Measurements from ENCODE around the gene DOCK6.
A peak's percentile ranks its signal among the peaks of the same experiment; 100 is the strongest.

DOCK6 gene

GRCh38 chr19:11274533-11275086, 12.3 kb upstream of the DOCK6 start:
- no peak for DNase-seq

DNA sequence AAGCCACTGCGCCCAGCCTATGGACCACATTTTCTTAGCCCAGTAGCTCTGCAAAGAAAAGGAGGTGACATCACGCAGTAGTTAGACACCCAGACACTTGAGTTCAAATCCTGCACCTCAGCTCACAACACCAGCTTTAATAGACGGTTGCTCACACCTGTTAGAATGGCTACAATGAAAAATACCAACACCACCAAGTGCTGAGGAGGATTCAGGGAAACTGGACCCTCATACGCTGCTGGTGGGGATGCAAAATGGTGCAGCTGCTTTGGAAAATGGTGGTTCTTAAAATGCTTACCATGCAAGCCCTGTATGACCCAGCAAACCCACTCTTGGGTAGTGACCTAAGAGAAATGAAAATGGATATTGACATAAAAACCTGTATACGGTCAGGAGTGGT, 11.7 kb upstream of the DOCK6 start:
- no peak for DNase-seq

DNA sequence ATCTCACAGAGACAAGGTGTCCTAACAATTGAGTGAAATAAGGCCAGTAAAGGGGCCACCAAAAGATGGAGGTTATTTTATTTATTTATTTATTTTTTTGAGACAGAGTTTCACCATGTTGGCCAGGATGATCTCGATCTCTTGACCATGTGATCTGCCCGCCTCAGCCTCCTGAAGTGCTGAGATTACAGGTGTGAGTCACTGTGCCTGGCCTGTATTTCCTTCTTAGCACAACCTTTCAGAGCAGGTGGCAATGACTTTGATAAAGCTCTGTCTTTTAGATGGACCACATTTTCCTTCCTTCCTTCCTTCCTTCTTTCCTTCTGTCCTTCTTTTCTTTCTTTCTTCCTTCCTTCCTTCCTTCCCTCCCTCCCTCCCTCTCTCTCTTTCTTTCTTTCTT, 11.0 kb upstream of the DOCK6 start:
- no peak for DNase-seq

- peak; percentile 28 for DNase-seq
Observed at GRCh38 chr19:11269408-11269807, 7.1 kb upstream of the DOCK6 start.

GRCh38 chr19:11268783-11269267, 6.5 kb upstream of the DOCK6 start:
- DNase-seq: peak; percentile 43

GRCh38 chr19:11267316-11268085, 5.2 kb upstream of the DOCK6 start:
- DNase-seq: no peak

- no peak for DNase-seq
Observed at GRCh38 chr19:11265785-11266236, 3.5 kb upstream of the DOCK6 start.

- no peak for DNase-seq
Observed at GRCh38 chr19:11265177-11265784, 3.0 kb upstream of the DOCK6 start.

- DNase-seq: no peak
Observed at GRCh38 chr19:11264452-11265176, 2.3 kb upstream of the DOCK6 start.

DNA sequence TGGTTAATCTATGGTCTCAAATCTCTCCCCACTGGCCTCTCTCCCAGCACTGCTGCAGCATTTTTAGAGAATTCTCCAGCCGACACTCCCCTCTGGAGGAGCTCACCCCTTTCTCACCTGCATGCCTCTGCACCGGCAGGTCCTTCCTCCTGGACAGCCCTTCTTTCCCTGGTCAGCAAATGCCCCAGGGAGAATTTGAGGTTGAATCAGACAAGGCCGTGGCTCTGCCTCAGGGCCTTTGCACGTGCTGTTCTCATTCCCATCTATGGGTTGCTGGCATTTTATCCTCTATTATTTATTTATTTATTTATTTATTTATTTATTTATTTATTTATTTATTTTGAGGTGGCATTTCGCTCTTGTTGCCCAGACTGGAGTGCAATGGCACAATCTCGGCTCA, 1.4 kb upstream of the DOCK6 start:
- DNase-seq: no peak

DNA sequence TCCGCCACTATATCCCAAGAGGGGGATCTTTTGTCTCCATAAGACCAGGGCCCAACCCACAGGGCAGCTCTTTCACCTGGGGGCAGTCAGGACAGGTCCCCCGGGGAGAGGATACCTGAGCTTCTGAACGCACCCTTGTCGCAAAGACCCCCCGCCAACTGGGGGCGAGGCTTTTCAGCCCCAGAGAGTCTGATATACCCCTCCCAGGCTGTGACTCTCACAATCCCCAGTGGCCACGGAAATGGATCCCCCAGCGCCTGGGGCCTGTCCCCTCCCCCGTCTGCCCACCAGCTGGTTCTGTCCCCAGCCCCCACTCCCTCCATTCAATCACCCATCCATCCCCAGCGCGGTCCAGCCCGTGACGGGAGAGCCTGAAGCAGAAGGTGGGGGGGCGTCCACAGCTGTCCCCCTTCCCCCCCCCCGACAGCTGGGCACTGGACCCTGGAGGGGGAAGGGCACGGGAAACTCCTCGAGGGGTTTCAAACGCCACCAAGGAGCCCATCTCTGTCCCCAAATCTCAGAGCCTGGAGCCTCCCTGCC, 823 bp downstream of the DOCK6 start:
- DNase-seq: no peak

- DNase-seq: no peak
Observed at GRCh38 chr19:11260996-11261395, 1.3 kb downstream of the DOCK6 start.

DNA sequence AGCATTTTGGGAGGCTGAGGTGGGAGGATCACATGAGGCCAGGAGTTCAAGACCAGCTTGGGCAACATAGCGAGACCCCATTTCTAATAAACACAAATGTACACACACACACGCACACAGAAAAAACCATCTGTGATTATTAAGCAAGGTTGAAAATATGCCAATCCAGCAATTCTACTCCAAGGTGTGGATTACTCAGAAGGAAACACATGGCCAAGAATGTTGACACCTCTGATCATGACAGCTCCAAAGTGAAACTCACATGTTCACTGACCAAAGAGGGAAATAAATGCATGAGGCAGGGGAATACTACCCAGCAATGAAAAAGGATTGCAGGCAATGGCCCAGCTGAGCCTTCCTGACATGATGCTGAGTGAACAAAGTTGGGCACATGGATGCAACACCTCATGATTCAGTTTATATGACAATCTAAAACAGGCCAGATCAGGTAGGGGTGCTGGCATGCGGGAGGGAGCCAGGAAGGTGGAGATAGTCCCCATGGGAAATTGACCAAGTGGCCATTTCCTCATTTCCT, 4.4 kb downstream of the DOCK6 start:
- no peak for DNase-seq

DNA sequence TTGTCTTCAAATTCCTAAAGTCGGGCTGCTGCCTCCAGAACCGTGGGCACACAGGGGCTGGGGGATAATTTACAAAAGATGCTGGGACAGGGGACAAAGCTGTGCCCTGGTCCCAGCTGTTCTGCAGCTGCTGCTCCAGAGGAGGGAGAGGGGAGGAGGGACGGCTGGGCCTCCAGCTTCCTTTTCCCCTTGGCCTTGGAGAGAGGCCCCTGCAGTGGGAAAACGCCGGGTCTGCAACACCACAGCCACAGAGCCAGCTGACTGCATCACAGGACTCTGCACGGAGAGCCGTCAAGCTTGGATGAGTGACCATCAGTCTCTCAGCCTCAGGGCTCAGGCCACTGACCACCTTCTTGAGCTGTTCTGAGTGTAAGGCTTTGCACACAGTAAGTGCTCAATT, 6.1 kb downstream of the DOCK6 start:
- DNase-seq: no peak

- DNase-seq: no peak
Observed at GRCh38 chr19:11254666-11255065, 7.7 kb downstream of the DOCK6 start.

DNA sequence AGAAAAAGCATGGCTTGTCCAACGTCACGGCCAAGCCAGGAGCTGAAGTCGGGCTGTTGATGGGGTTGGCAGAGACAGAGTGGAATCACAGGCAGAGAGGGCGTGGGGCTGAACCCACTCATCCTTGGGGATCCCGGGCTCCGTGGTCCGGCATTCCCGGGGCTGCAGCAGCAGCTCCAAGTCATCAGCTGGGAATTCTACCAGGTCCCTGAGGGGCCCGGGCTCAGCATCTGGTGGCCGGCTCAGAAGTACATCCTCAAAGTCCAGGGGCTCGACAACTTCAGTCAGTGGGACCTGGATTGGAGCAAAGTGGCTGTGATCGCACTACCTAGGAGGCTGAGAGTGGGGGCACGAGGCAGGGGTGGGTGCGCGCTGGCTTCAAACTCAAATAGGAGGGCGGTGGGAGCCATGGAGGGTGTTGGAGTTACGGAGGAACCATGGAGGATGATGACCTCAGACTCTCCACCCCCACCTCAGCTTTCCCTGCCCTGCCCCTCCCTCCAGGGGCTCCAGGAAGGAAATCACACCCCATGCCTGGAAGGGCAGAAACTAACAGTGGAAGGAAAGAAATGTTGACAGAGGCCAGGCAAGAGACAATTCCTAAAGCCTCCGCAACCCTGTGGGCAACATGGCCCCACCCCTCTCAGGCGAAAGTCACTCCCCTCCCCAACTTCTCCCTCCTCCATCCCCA, 9.5 kb downstream of the DOCK6 start:
- no peak for DNase-seq

DNA sequence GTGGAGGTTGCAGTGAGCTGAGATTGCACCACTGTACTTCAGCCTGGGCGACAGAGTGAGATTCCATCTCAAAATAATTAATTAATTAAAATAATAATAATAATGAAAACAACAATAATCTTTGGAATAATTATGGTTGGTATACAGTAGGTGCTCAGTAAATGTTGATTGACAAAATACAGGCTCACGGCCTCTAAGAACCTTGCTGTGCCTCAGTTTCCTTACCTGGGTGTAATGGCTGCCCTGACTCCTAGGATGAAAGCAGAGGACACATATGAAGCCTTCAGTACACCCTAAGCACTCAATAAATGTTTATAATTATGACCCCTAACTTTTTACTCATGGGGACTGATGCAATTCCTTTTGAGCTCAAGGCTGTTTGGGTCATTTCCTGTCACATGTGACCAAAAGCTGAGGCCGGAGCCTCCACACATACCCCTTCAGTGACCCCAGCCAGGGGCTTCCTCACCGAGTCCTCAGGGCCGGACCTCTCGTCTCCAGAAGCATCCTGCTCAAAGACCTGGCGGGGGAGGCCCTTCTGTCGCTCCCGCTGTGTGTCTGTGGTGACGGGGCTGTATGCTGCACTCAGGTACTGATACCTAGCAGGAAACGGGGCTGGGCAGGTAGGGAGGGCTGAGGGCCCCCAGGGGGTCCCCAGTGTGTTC, 10.5 kb downstream of the DOCK6 start:
- no peak for DNase-seq

DNA sequence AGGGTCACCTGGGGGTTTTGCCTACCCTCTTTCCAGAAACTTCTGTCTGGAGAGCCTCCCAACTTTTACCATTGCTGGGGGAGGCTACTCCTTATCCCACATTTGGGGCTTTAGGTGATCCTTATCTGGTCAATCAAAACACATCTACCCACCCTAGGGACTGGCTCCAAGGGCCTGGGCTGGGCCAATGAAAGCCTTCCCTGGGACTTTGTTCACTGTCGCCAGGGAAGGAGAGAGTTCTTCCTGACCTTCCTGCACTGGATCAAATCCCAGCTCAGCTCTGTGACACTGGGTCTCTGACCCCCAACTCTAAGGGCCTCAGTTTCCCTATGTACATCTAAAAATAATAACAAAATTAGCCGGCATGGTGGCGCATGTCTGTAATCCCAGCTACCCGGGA, 11.1 kb downstream of the DOCK6 start:
- no peak for DNase-seq

DNA sequence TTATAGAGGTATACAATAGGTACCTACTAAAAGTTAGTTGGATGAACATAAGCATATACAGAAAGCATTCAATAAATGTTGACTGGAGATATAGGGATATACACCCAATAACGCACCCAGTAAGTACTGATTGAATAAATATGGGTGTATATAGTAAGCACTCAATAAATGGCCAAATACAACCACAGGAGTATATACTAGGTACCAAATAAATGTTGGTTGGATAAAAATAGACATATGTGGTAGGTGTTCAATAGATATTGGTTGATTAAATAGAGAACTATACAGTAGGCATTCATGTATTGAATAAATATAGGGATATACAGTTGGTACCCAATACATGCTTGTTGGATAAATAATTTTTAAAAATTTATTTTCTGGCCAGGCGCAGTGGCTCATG, 13.5 kb downstream of the DOCK6 start:
- no peak for DNase-seq

DNA sequence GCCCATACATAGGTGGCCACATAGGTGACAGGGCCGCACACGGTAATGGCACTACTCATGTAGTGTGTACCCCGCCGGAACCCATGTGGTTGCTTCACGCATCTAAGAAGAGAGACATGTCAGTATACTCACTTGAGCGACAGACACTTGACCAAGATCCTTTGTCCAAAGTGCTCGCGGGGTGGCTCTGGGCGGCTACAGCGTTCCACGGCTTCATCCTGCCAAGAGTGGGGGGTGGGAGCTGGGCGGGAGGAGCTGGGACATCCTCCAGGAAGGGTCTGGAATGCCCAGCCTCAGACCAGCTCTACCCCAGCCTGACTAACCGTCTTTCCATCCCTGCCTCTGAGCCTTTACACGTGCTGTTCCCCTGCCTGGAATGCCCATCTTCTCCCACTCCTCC, 14.4 kb downstream of the DOCK6 start:
- no peak for DNase-seq

- no peak for DNase-seq
Observed at GRCh38 chr19:11247391-11247790, 14.9 kb downstream of the DOCK6 start.

DNA sequence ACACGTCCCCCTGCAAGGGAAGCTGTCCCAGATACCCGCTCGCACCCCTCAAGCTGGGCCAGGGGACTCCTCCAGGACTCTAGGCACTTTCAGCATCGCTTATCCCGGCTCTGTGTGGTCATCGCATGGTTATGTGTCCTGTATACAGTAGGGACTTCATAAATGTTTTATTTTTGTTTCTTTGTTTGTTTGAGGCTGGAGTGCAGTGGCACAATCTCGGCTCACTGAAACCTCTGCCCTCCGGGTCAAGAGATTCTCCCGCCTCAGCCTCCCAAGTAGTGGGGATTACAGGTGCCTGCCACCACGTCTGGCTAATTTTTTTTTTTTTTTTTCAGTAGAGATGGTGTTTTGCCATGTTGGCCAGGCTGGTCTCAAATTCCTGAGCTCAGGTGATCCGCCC, 15.4 kb downstream of the DOCK6 start:
- DNase-seq: no peak
